Measurements from ENCODE around the gene HOXA7.

Gene HOXA7

GRCh38 chr7:27182285-27182841 is 25.9 kb upstream of the HOXA7 start:
- no peak for DNase-seq

GRCh38 chr7:27181795-27182275 is 25.4 kb upstream of the HOXA7 start:
- DNase-seq, result no peak

GRCh38 chr7:27180431-27181420 is 24.3 kb upstream of the HOXA7 start:
- no peak for DNase-seq

- peak; percentile 92 for DNase-seq
These were observed 23.3 kb upstream of the HOXA7 start for GRCh38 chr7:27179503-27180430.

GRCh38 chr7:27179030-27179429 is 22.6 kb upstream of the HOXA7 start:
- DNase-seq, result no peak

- no peak for DNase-seq
These were observed 21.9 kb upstream of the HOXA7 start for GRCh38 chr7:27178366-27178765.

GRCh38 chr7:27177795-27178320 is 21.4 kb upstream of the HOXA7 start:
- DNase-seq, result no peak

GRCh38 chr7:27176962-27177794 is 20.7 kb upstream of the HOXA7 start:
- DNase-seq, result no peak

GRCh38 chr7:27176524-27176845 is 20.0 kb upstream of the HOXA7 start:
- DNase-seq, result no peak

GRCh38 chr7:27175626-27176523 is 19.4 kb upstream of the HOXA7 start:
- DNase-seq, result peak; percentile 51

GRCh38 chr7:27174874-27175625 is 18.6 kb upstream of the HOXA7 start:
- no peak for DNase-seq

GRCh38 chr7:27173956-27174873 is 17.7 kb upstream of the HOXA7 start, which contains the start of gene HOXA10:
TSS of gene HOXA10 (minus strand) at chr7:27174320. CDS start at chr7:27174306, 14 bp downstream.
- no peak for DNase-seq

GRCh38 chr7:27173511-27173955 is 17.1 kb upstream of the HOXA7 start:
- peak; percentile 81 for DNase-seq

- DNase-seq, result peak; percentile 81
These were observed 16.5 kb upstream of the HOXA7 start for GRCh38 chr7:27172823-27173510.

GRCh38 chr7:27172315-27172774 is 15.9 kb upstream of the HOXA7 start:
- DNase-seq, result no peak

GRCh38 chr7:27171637-27172314 is 15.3 kb upstream of the HOXA7 start:
- peak; percentile 77 for DNase-seq

GRCh38 chr7:27171325-27171636 is 14.8 kb upstream of the HOXA7 start:
- no peak for DNase-seq
